Smooth muscle cell (in vitro differentiated cells): Measurements from ENCODE around the gene XPO5. TPM values are rescaled to one million over a fixed set of nuclear protein-coding genes. Genes with fewer than 3 reads are reported as not detected.
A peak's percentile ranks its signal among the peaks of the same experiment; 100 is the strongest.

Source experiments
- DNase-seq: peaks from one replicate; lab custom pipeline; 2025; ENCODE audit not compliant: unreplicated experiment; lab: John Stamatoyannopoulos, UW
- H2AFZ ChIP-seq: fragments of 200-600 bp; sonication (generic); 2 replicates; pipeline ENCODE4 v1.6.0; 2016; ENCODE audit warnings: antibody characterized with exemption, low read depth, mild to moderate bottlenecking
- H3F3A ChIP-seq: fragments of 200-600 bp; sonication (generic); 2 replicates; pipeline ENCODE4 v1.6.0; 2017; ENCODE audit warnings: antibody characterized with exemption, low read depth
- H3K27ac ChIP-seq: fragments of 200-600 bp; sonication (generic); 2 replicates; pipeline ENCODE4 v1.5.1; 2016; ENCODE audit warnings: low read depth, mild to moderate bottlenecking
- H3K27me3 ChIP-seq: fragments of 200-600 bp; sonication (generic); 2 replicates; pipeline ENCODE4 v1.6.1; 2016; ENCODE audit warnings: low read depth, mild to moderate bottlenecking
- H3K36me3 ChIP-seq: fragments of 200-600 bp; sonication (generic); 2 replicates; pipeline ENCODE4 v1.5.1; 2016; ENCODE audit warnings: low read depth
- H3K4me1 ChIP-seq: fragments of 200-600 bp; sonication (generic); 2 replicates; pipeline ENCODE4 v1.5.1; 2016; ENCODE audit warnings: low read depth
- H3K4me2 ChIP-seq: fragments of 200-600 bp; sonication (generic); 2 replicates; pipeline ENCODE4 v1.6.0; 2016; ENCODE audit warnings: mild to moderate bottlenecking
- H3K4me3 ChIP-seq: fragments of 200-600 bp; sonication (generic); 2 replicates; pipeline ENCODE4 v1.5.1; 2016; ENCODE audit warnings: mild to moderate bottlenecking
- H3K79me2 ChIP-seq: fragments of 200-600 bp; sonication (generic); 2 replicates; pipeline ENCODE4 v1.6.0; 2016; ENCODE audit warnings: low read depth, mild to moderate bottlenecking
- H3K9ac ChIP-seq: fragments of 200-600 bp; sonication (generic); 2 replicates; pipeline ENCODE4 v1.6.0; 2016; ENCODE audit warnings: low read depth
- H3K9me3 ChIP-seq: fragments of 200-600 bp; sonication (generic); replicated peaks from 2 replicates; pipeline ENCODE4 v1.5.1; 2016; ENCODE audit warnings: low read depth
- H4K20me1 ChIP-seq: fragments of 200-600 bp; sonication (generic); 2 replicates; pipeline ENCODE4 v1.6.0; 2016; ENCODE audit warnings: low read depth
- CTCF ChIP-seq: fragments of 200-600 bp; sonication (generic); IDR thresholded peaks from 2 replicates; pipeline ENCODE4 v1.5.1; 2017; ENCODE audit warnings: borderline replicate concordance, mild to moderate bottlenecking, antibody characterized with exemption; ENCODE audit not compliant: insufficient read depth, poor library complexity, severe bottlenecking
- WGBS: methylation state at CpG from one replicate; pipeline ENCODE4 v1.1.7; 2016; ENCODE audit warnings: low lambda C conversion rate; 5-methylcytosine and 5-hydroxymethylcytosine counted together
- polyA plus RNA-seq: library from polyadenylated mRNA; unstranded; fragments of >200 nt; fragmentation: Nextera tagmentation; extraction: Ambion mirVana; gene quantifications from 2 replicates; pipeline ENCODE4 v1.2.1, GENCODE V29; 2016
- total RNA-seq: library from RNA; depleted of rRNA; stranded (reverse); fragments of >200 nt; gene quantifications from 2 replicates; pipeline ENCODE4 v1.2.3, GENCODE V29; 2014

XPO5 gene
- total and polyA plus RNA-seq, 2 experiments from 2014 or later, result 11.7 to 31.9 TPM

- H4K20me1 ChIP-seq, result peaks cover 13% of the 10 kb centered on the region
- H3F3A ChIP-seq, result peaks cover 27% of the 10 kb centered on the region
- no peaks in the 10 kb centered on the region for H3K79me2 ChIP-seq
- TF ChIP-seq CTCF, result no peak
- no peaks in the 10 kb centered on the region for H3K36me3 ChIP-seq
- no peak overlapping the region for H2AFZ ChIP-seq
- H3K27ac ChIP-seq, result no peak overlapping the region
- peak overlapping the region; percentile 89 for H3K4me3 ChIP-seq
- H3K27me3 ChIP-seq, result no peaks in the 10 kb centered on the region
- peak overlapping the region; percentile 48 for H3K9ac ChIP-seq
- 29% methylated on average over 29 of the region's 69 CpGs for WGBS
- H3K4me1 ChIP-seq, result peaks cover 2% of the 10 kb centered on the region
- no peaks in the 10 kb centered on the region for H3K9me3 ChIP-seq
- DNase-seq, result no peak
- H3K4me2 ChIP-seq, result peak overlapping the region; percentile 99
Measured at GRCh38 chr6:43509142-43509983, 66.5 kb downstream of the XPO5 start.

DNA sequence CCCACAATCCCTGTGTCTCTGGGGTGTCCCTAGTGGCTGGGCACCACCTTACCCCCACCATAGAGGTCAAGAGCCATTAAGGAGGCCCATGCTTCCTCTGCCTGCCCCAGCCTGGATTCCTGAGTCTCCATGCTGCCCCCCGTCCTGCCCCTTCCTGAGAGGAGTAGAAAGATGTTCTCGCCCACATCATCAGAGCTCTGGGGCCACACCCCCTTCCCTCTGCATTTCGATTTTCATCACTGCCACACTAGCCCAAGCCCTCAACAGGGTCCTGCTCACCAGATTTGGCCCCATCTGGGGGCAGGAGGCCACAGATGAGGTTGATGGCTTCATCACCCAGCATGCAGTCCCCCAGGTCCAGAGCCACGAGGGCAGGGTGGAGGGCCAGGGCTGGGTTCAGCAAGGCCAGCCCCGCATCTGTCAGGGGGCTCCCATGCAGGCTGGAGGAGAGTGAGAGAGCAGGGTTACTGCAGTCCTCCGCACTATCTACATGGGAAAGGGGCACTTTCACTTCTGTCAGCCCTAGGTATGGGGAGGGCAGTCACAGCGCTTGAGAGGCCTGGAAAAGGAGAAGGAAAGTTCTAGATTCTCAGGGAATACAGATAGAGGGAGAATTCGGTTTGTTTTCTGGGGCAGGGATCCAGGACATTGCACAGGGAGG, 67.2 kb downstream of the XPO5 start:
- 82% methylated on average over 8 of the region's 8 CpGs for WGBS
- H3K4me2 ChIP-seq, result peak overlapping the region; percentile 99
- TF ChIP-seq CTCF, result no peak

DNA sequence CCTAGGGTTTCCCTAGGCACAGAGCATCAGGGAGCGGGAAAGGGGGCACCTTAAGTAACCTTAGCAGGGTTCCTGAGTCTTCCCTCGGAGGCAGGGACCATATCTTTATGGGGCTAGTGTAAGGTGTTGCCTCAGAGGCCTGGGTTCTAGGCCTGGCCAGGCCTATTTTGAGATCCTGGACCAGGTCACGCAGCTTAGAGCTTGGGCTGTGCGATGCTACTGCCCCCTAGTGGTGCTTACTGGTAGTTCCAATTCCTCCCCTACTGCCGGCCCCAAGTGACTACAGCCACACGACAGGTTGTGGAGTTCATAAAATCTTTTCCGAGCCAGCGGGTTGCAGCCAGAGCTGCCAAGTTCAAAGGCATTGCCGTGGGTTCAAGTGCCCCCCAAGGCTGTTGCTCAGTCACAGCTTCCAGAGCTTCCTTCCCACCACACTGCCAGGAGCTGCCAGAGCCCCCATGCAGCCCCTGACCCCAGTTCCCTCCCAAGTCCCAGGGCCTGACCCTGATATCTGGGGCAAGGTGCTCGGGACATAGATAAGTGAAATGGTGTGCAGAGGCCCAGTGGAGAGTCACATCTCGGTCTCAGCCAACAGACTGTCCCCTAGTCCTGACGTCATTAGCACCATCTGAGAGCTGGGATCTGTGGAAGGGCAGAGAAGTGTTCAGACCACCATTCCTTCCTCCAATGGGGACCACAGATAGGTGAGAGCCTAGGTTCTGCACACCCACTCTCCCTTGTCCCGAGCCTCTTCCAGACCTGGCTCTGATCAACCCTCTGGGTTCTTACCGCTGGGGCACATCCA, 69.0 kb downstream of the XPO5 start:
- 38% methylated on average over 14 of the region's 14 CpGs for WGBS
- no peaks in the 10 kb centered on the region for H3K27me3 ChIP-seq
- DNase-seq, result peak; percentile 60

More for the DNA sequence above, 67.2 kb downstream of the XPO5 start:
- Histone ChIP-seq H3K27ac (no peak overlapping the region), H3K79me2 (no peaks in the 10 kb centered on the region), H2AFZ (no peak overlapping the region), H3K9ac (no peak overlapping the region), H3K9me3 (no peaks in the 10 kb centered on the region), H3F3A (peaks cover 23% of the 10 kb centered on the region), H4K20me1 (peaks cover 6% of the 10 kb centered on the region), H3K4me1 (peaks cover 2% of the 10 kb centered on the region), H3K4me3 (no peak overlapping the region), H3K27me3 (no peaks in the 10 kb centered on the region), H3K36me3 (no peaks in the 10 kb centered on the region)
- DNase-seq, result no peak

More for the DNA sequence above, 69.0 kb downstream of the XPO5 start:
- TF ChIP-seq CTCF, result peak; percentile 93
- Histone ChIP-seq H3K79me2 (no peaks in the 10 kb centered on the region), H3K27ac (no peak overlapping the region), H3K4me3 (no peak overlapping the region), H2AFZ (no peak overlapping the region), H3F3A (peaks cover 12% of the 10 kb centered on the region), H3K4me1 (peaks cover 2% of the 10 kb centered on the region), H3K4me2 (no peak overlapping the region), H4K20me1 (no peaks in the 10 kb centered on the region), H3K36me3 (no peaks in the 10 kb centered on the region), H3K9me3 (no peaks in the 10 kb centered on the region), H3K9ac (no peak overlapping the region)
